Ramos (cell line): Measurements from ENCODE around the gene TMEM244.
"Not testable (repeated sequence)": the region's sequence is repeated elsewhere in the genome, so short reads cannot be mapped to it uniquely, and the experiment has no call there.

Experiments
- in situ Hi-C: fragments of 300-500 bp; cut with MboI; formaldehyde crosslinking; loops from one replicate; pipeline ENCODE4 v1.14.3; 2022; ENCODE audit warnings: low sequenced_read_pairs; ENCODE audit not compliant: unreplicated experiment

Gene TMEM244, protein sequence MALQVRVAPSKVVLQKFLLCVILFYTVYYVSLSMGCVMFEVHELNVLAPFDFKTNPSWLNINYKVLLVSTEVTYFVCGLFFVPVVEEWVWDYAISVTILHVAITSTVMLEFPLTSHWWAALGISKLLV

DNA sequence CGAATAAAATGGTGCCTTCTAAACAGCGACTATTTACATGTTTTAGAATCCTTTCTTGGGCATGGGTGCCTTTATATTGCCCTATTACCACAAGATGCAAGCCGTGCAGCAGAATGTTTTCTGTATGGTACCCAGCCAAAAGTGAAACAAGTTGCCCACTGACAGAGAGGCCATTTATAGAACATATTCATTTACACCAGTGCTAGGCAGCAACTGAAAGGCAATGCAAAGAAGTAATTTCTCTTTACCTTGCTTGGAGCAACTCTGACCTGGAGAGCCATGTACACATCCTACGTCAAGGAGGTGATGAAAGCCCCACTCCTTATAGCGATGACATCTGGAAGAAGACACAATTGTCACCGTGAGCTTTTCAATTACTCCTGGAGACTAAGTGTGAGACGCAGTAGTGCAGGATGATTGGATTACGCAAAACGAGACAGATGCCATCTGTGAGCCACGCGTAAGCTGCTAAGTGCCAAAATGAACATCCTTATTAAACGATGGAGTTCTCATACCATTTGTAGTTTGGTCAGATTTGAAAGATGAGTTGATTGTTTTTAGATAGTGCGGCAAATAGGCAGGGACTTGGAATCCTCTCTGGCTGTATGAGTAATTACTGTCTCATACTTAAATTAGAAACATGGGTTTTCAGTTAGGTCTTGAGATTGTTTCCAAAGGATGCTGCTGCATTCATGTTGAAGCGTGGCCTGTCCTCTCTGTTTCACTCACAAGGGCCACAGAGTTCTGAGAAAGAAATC lies at the start of gene TMEM244:
TSS of gene TMEM244 (minus strand) at position 408 of the 758 bp plus-strand sequence. CDS start at position 281, 127 bp downstream.
- in situ Hi-C loops, result no loop called here

DNA sequence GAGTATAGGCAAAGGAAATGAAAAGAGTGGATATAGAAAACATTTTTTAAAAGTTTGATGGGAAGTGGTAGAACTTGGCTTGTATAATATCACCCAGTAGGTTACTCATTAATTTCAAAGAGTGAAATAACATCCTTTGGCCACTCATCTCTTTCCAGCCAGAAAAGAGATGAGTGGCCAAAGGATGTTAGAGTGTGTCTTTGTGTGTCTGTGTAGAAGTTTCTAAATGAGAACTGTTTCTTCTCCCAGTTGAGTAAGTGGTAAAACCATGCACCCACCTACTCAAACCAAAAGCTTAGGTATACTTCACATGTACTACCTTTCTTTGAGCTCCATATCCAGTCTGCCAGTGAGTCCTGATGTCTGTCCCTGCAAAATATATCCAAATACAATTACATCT lies 47.7 kb upstream of the TMEM244 start:
- in situ Hi-C loops, result no loop called here

- in situ Hi-C loops, result no loop called here
Measured at GRCh38 chr6:129908356-129908755, 47.2 kb upstream of the TMEM244 start.

GRCh38 chr6:129906515-129907077 lies 45.5 kb upstream of the TMEM244 start:
- in situ Hi-C loops, result no loop called here

DNA sequence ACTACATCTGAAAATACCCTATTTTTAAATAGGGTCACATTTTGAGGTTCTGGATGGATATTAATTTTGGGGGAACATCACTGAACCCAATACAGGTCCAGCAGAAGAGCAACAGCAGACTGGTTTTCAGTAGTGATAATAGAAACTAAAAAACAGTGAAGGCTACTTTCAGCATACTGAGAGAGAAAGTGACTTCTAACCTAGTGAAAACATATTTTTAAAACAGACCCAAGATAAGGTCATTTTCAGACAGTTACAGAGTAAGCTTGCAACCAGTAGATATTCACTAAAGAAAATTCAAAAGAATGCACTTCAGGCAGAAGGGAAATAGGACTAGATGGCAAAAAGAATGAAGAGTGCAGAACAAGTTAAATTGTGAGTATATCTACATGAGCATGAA lies 42.0 kb upstream of the TMEM244 start:
- in situ Hi-C loops, result no loop called here

DNA sequence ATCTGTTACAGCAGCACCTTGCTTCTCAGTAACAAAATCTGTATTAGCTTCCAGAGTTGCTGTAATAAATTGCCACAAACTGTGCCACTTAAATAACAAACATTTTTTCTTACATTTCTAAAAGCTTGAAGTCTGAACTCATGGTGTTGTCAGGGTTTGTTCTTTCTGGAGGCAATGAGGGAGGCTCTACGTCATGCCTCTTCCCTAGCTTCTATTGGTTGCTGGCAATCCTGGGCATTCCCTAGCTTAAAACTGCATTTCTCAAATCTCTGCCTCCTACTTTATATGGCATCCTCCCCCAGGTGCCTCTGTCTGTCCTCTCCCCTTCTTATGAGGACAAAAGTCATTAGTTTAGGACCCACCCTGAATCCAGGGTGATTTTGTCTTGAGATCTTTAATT lies 41.6 kb upstream of the TMEM244 start:
- in situ Hi-C loops, result no loop called here

- in situ Hi-C loops, result no loop called here
Measured at GRCh38 chr6:129901910-129902309, 40.8 kb upstream of the TMEM244 start.

- in situ Hi-C loops, result no loop called here
Measured at GRCh38 chr6:129895692-129896091, 34.6 kb upstream of the TMEM244 start.

DNA sequence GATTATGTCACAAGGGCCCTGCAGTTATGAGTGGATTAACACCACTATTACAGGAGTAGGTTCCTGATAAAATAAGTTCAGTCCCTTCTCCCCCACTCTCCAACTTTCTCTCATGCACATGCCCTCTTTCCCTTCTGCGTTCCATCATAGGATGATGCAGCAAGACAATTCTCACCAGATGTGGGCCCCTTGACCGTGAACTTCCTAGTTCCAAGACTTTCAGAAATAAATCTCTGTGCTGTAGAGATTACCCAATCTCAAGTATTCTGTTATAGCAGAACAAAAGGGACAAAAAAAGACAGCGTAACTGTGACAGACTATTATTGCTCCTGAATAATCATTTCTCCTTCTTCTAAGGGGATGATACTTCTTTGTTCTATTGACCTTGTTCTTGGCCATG lies 33.8 kb upstream of the TMEM244 start:
- in situ Hi-C loops, result no loop called here

DNA sequence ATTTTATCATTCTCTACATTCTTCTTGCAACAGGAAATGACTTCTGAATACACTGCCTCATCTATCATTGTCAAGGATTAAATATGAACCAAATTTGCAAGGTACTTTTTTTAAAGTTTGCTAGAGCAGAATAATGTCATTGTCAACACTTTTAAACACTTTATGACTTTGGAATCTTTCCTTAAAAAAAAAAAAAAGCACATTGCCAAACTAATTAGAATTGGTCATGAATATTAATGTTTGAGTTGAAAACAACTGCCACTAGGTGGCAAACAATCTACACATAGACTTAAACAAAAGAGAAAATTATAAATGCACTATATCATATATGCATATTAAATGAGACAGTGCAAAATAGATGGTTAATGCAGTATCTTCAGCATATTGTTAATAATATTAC lies 32.5 kb upstream of the TMEM244 start:
- in situ Hi-C loops, result no loop called here

- in situ Hi-C loops, result no loop called here
Measured at GRCh38 chr6:129890701-129891100, 29.6 kb upstream of the TMEM244 start.

DNA sequence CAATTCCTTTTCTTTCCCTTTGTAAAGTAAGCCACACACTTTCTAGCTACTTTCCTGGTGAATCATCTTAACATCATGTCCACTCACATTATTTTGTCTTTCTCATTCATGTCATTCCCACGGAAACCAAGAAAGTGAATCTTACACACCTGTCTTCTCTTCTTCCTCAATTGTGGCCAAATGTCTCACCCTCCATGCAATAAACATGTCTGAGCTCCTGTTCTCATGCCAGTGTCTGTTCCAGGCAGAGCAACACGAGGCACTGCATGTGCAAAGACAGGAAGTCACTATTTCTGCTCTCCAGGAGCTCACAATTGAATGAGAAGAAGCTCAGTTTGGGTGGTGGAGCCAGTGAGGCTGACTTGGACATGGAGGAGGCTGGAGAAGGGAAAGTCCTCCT lies 29.0 kb upstream of the TMEM244 start:
- in situ Hi-C loops, result no loop called here

GRCh38 chr6:129889580-129889979 lies 28.5 kb upstream of the TMEM244 start:
- in situ Hi-C loops, result no loop called here

GRCh38 chr6:129886401-129887155 lies 25.5 kb upstream of the TMEM244 start:
- in situ Hi-C loops, result no loop called here

DNA sequence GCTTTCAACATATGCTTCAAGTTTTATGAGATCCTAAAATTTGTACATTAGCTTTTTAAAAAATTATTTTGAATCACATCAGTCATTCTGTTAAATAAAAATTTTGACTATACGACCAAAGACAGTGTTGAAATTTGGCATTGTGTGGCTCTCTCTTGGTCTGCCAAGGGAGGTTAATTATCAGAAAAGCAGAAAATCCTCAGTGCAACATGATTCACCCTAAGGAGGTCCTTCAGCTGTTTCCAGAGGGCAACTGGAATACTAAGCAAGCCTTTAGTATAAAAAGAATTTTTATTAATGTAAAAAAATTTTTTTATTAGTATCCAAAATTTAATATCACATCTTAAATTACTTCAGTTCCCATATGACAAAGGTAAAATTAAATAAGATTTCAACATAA lies 23.1 kb upstream of the TMEM244 start:
- in situ Hi-C loops, result no loop called here

DNA sequence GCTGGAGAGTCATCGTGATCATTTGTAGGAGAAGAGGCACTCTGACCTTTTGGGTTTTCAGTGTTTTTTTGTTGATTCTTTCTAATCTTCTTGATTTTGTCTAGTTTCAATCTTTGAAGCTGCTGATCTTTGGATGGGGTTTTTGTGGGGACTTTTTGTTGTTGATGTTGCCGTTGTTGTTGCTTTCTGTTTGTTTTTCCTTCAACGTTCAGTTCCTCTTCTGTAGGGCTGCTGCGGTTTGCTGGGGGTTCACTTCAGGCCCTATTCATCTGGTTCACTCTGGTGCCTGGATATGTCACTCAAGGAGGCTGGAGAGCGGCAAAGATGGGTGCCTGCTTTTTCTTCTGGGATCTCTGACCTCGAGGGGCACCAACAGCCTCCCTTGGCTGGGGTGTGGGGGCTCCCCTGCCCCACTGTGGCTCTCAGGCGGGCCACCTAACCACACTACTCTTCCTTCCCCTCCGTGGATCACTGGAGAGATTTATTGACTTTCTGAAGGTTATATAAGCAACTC lies 21.5 kb upstream of the TMEM244 start:
- in situ Hi-C loops, result no loop called here

DNA sequence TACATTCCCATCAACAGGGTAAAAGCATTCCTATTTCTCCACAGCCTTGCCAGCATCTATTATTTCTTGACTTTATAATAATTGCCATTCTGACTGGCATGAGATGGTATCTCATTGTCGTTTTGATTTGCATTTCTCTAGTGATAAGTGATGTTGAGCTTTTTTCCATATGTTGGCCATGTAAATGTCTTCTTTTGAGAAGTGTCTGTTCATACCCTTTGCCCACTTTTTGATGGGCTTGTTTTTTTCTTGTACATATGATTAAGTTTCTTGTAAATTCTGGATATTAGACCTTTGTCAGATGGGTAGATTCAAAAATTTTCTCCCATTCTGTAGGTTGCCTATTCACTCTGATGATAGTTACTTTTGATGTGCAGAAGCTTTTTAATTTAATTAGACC lies 16.8 kb upstream of the TMEM244 start:
- in situ Hi-C loops, result not testable (repeated sequence)

DNA sequence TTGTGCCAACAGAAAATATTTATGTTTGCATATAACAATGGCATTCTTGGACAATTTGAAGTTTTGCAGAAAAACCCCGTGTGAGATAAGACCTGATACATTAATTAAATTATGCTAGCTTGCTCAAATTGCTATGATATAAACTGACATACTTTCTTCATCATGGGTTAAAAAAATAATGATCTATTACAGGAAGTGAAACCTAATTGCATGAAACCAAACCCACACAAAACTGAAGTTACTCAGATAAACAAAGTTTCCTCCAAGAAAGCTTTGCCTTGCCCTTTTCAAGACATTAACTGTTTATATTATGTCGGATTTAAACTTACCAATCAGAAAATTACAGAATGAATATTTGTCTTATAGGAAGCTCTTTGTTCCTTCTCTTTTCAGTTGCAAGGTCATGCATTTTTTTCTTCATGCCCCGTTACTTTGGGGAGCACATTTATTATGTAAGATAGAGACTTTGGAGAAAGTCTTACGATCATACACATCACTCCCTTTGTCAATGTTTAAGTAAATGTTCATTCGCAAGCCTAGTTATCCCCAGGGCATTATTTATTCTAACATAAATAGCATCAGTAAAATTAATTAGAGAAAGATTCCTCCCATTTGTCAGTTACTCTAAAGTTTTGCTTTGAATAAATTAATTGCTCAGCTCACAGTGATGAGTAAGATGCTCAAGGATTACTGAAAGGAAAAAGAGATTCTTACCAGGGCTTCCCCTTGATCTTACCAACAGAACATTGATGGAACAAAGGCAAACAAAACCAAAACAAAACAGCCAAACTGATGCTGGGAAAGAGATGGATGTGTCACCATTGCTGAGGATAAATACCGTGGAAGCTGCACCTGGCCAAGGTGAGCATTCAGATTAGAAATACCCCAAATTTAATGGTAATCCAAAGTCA lies 14.8 kb upstream of the TMEM244 start:
- in situ Hi-C loops, result no loop called here

GRCh38 chr6:129874837-129875236 lies 13.7 kb upstream of the TMEM244 start:
- in situ Hi-C loops, result no loop called here

DNA sequence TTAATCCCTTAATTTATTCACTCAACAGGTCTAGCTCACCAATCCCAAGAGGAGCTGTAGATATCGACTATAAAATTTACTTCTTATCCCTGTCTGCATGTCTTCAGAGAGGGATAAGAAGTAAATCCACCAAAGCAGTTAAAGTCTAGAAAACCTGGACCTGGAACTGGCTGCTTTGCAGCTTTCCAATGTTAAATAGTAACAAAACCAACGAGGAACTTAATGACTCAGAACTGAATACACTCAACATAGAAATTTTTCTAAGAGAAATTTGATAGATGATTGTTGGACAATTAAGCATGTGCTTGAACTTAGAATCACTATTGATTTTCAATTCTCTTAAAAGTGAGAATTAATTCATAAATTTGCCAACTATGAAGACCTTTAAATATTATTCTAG lies 11.5 kb upstream of the TMEM244 start:
- in situ Hi-C loops, result no loop called here
